CD4-positive, CD25-positive, alpha-beta regulatory T cell (primary cell): ENCODE data around the gene PHC2. TPM values are rescaled to one million over a fixed set of nuclear protein-coding genes. Genes with fewer than 3 reads are reported as not detected.
A peak's percentile ranks its signal among the peaks of the same experiment; 100 is the strongest.

Source experiments
- ATAC-seq, 2 donors: fragments of 150-1000 bp; cut with Tn5 transposase; one replicate each; pipeline ENCODE4 v1.10.0; 2021; ENCODE audit warnings: low read depth in 2 of 2, moderate number of reproducible peaks in 2 of 2, moderate library complexity in 1 of 2
- DNase-seq, 3 donors: peaks; one replicate each; pipeline versions ENCODE4 v3.0.0 to v3.0.0-alpha.2; 2012 to 2022; ENCODE audit warnings: mixed read lengths in 1 of 3
- H3K27ac ChIP-seq: one replicate; pipeline ENCODE4 v1.7.0; 2013; ENCODE audit warnings: mild to moderate bottlenecking, low read length; ENCODE audit not compliant: insufficient read depth, poor library complexity, severe bottlenecking
- H3K27me3 ChIP-seq: one replicate; pipeline ENCODE4 v1.7.0; 2013; ENCODE audit warnings: low read length; ENCODE audit not compliant: control insufficient read depth, insufficient read depth
- H3K36me3 ChIP-seq: one replicate; pipeline ENCODE4 v1.7.0; 2013; ENCODE audit warnings: mild to moderate bottlenecking, low read length, moderate library complexity; ENCODE audit not compliant: control insufficient read depth, insufficient read depth
- H3K4me1 ChIP-seq: 2 replicates; pipeline ENCODE4 v1.7.0; 2013; ENCODE audit warnings: mild to moderate bottlenecking, low read length; ENCODE audit not compliant: insufficient read depth, control insufficient read depth, poor library complexity, severe bottlenecking
- H3K4me3 ChIP-seq: one replicate; pipeline ENCODE4 v1.7.0; 2013; ENCODE audit warnings: low read depth, mild to moderate bottlenecking, low read length, moderate library complexity
- H3K9me3 ChIP-seq, 2 experiments: 1 replicate in 1 of 2; 2 replicates in 1 of 2; pipeline ENCODE4 v1.7.0; 2013; ENCODE audit warnings: low read length in 2 of 2, mild to moderate bottlenecking in 1 of 2, moderate library complexity in 1 of 2; ENCODE audit not compliant: control insufficient read depth in 2 of 2
- H3K27ac Mint-ChIP-seq, 3 donors: one replicate each; pipeline ENCODE4 v1.8.0; 2020 to 2022; ENCODE audit warnings: mild to moderate bottlenecking in 3 of 3, mixed read lengths in 3 of 3, moderate library complexity in 2 of 3
- H3K27me3 Mint-ChIP-seq: one replicate; pipeline ENCODE4 v1.8.0; 2022; ENCODE audit warnings: mild to moderate bottlenecking, mixed read lengths
- H3K36me3 Mint-ChIP-seq: one replicate; pipeline ENCODE4 v1.8.0; 2020; ENCODE audit warnings: mixed read lengths
- H3K4me1 Mint-ChIP-seq, 4 donors: one replicate each; pipeline ENCODE4 v1.8.0; 2020 to 2022; ENCODE audit warnings: mixed read lengths in 4 of 4, mild to moderate bottlenecking in 1 of 4
- H3K4me3 Mint-ChIP-seq, 4 donors: one replicate each; pipeline ENCODE4 v1.8.0; 2020 to 2022; ENCODE audit warnings: mild to moderate bottlenecking in 4 of 4, mixed read lengths in 4 of 4, moderate library complexity in 3 of 4
- H3K9me3 Mint-ChIP-seq, 7 donors: one replicate each; pipeline ENCODE4 v1.8.0; 2020 to 2022; ENCODE audit warnings: mixed read lengths in 7 of 7, mild to moderate bottlenecking in 3 of 7, moderate library complexity in 2 of 7
- polyA plus RNA-seq, 4 donors: library from polyadenylated mRNA; unstranded; fragments of 300-500 nt; fragmentation: Illumina TruSeq; gene quantifications; one replicate each; pipeline ENCODE4 v1.2.3, GENCODE V29; 2021
- total RNA-seq: library from RNA; stranded (reverse); gene quantifications from one replicate; pipeline ENCODE4 v1.2.3, GENCODE V29; 2022

PHC2 gene
- total and polyA plus RNA-seq, 5 donors from 2014 or later: 9.7 to 34.8 (median 20.7) TPM

DNA sequence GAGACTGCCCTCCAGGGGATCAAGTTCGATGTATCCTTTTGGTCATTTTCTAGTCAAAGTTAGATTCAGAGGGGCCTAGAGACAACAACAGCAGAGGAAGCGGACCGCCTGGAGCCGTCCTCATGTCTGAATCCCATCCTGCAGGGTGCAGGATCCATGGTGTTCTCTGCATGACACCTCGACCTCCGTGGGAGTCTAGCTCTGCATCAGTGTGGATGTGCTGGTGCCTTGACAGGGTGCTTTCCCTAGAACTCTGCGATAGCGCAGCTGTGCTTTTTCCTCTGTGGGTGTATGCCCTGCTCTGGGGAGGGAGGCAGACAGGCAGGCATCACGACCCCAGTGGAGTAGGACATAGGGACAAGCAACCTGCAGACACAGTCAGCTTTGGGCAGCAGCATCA lies 61.8 kb downstream of the PHC2 start:
- no peaks in the 10 kb centered on the region for H3K36me3 Mint-ChIP-seq
- Histone ChIP-seq H3K4me3 (no peak overlapping the region), H3K4me1 (no peaks in the 10 kb centered on the region)

DNA sequence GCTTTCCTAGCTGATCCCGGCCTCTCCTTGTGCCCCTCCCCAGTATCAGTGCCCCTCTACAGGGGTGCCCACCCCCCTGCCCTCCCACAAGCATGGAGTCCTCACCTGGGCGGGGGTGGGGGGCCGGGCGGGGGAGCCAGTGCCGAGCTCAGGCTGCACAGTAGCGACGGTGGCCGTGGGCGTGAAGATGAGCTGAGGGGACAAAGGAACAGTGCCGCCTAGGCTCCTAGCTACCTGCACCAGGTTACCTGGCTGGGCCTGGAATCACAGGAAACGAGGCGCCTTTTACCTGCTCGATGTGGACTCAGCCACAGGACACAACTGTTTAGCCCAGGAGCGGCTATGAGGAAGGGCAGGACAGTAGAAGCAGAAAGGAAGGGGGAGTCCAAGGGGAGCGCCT lies 62.5 kb downstream of the PHC2 start:
- Histone ChIP-seq H3K4me1 (no peaks in the 10 kb centered on the region), H3K27ac (no peak overlapping the region), H3K9me3 (no peaks in the 10 kb centered on the region), H3K36me3 (no peaks in the 10 kb centered on the region), H3K4me3 (no peak overlapping the region), H3K27me3 (no peaks in the 10 kb centered on the region)
- Mint-ChIP-seq H3K4me1 (no peaks in the 10 kb centered on the region), H3K27me3 (peaks cover 8% of the 10 kb centered on the region), H3K4me3 (no peak overlapping the region), H3K27ac (no peak overlapping the region), H3K36me3 (no peaks in the 10 kb centered on the region), H3K9me3 (no peaks in the 10 kb centered on the region)
- DNase-seq: no peak
- ATAC-seq: no peak

More for the DNA sequence above, 61.8 kb downstream of the PHC2 start:
- Histone ChIP-seq H3K9me3 (no peaks in the 10 kb centered on the region), H3K27me3 (no peaks in the 10 kb centered on the region), H3K27ac (no peak overlapping the region), H3K36me3 (no peaks in the 10 kb centered on the region)
- no peaks in the 10 kb centered on the region for H3K4me1 Mint-ChIP-seq
- no peak overlapping the region for H3K4me3 Mint-ChIP-seq
- peaks cover 10% of the 10 kb centered on the region for H3K27me3 Mint-ChIP-seq
- ATAC-seq: no peak
- H3K27ac Mint-ChIP-seq: no peak overlapping the region
- DNase-seq: no peak
- H3K9me3 Mint-ChIP-seq: no peaks in the 10 kb centered on the region

DNA sequence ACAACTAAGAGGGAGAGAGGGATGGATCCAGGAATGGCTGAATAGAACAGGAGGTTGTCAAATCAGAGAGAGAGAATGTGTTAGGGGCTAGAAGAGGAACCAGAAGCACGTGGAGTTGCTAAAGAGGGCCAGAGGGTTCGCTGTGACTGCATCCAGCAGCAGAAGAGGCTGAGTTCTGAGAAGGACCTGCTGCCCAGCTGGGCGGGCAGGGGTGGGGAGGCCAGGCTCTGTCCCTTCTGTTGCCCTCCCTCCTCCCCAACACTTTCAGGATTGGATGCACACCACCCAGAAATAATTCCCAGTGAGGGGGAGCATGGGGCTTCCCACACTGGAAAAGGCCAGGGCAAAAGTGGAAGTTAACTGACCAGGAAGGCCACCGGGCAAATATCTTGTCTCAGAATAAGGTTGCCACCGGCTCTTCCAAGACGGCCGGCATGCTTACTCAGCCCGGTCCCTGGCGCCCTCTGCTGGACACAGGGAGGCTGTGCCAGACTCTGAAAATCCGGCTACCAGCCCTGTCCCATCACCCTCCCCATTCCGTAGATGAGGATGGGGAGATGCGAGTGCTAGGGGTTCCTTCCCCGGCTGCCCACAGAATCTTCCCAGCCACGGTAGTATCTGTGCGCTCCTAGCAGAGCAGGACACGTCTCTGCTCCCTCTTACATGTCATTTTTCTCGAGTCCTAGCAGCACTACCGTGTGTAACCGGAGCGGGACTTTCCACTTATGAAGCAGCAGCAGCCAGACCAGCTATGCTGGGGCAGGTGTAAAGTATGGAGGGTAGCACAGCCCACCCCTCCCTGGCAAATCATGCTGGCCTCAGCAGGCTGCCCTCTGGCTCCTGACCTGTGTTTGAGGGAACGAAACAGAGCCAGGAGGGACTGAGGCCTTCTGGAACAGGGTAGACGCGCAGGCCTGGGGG lies 63.1 kb downstream of the PHC2 start:
- H3K4me3 Mint-ChIP-seq: no peak overlapping the region
- Histone ChIP-seq H3K9me3 (no peaks in the 10 kb centered on the region), H3K4me3 (no peak overlapping the region), H3K27me3 (no peaks in the 10 kb centered on the region), H3K4me1 (no peaks in the 10 kb centered on the region), H3K36me3 (no peaks in the 10 kb centered on the region), H3K27ac (no peak overlapping the region)
- peak; percentile 71 to 79 (median 78) for DNase-seq
- H3K27ac Mint-ChIP-seq: no peak overlapping the region
- peak; percentile 84 to 85 for ATAC-seq
- peaks cover 5% of the 10 kb centered on the region for H3K27me3 Mint-ChIP-seq
- H3K9me3 Mint-ChIP-seq: no peaks in the 10 kb centered on the region
- no peaks in the 10 kb centered on the region for H3K4me1 Mint-ChIP-seq
- H3K36me3 Mint-ChIP-seq: no peaks in the 10 kb centered on the region

DNA sequence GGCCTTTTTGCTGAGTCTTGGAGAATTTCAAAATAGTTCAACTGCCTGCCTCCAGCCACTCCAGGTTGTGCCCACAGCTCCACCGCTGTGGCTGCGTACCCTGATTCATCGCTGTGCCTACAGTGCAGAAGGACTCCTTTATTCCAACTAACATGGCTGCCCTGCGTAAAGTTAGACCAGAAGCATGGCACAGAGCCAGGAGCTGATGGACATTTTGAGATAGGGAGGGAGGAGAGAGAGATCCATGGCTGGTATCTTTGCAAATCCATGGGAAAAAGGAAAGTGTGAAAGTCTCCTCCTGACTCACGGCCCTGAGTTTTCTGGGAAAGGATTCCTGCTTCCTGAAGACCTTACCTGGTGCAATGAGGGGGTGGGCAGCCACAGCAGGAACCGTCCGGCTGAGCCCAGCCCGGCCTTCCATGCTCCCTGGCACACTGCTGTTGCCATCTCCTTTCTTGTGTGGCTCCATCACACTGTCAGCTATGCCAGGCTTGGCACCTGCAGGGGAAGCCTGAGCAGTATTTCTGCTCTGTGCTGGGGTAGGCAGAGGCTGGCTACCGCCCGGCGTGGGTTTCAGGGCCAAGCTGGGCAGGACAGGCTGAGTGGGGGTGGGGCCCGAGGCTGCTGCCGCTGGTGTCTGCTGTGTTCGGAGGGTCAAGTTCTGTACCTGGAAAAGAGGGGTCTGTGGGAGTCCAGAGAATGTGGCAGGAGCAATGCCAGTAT lies 64.0 kb downstream of the PHC2 start:
- Mint-ChIP-seq H3K9me3 (no peaks in the 10 kb centered on the region), H3K27ac (no peak overlapping the region), H3K27me3 (peaks cover 9% of the 10 kb centered on the region), H3K4me1 (no peaks in the 10 kb centered on the region), H3K4me3 (no peak overlapping the region), H3K36me3 (no peaks in the 10 kb centered on the region)
- no peak for ATAC-seq
- H3K36me3 ChIP-seq: no peaks in the 10 kb centered on the region
- H3K27ac ChIP-seq: no peak overlapping the region
- DNase-seq: no peak
- H3K4me3 ChIP-seq: no peak overlapping the region
- no peaks in the 10 kb centered on the region for H3K27me3 ChIP-seq
- H3K4me1 ChIP-seq: no peaks in the 10 kb centered on the region
- H3K9me3 ChIP-seq: no peaks in the 10 kb centered on the region

DNA sequence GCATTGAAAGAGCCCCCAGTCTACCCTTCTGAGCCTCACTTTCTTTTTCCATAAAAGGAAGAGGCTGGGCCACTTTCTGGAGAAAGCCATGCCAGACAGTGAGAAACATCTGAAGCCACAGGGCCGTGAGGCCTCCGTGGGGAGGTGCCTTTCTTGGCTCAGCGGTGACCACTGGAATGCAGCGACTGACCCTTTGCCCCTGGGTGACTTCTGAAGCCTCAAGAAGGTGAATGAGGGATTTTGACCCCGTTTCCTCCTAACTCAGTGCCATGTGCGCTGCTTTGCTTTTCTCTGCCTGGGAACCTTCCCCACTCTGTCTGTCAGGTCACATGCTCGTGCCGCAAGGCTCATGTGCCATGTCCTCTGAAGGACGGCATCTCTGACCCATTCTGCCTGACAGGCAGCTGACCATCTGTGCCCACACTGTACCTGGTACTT lies 65.3 kb downstream of the PHC2 start:
- H3K4me1 Mint-ChIP-seq: peaks cover 0 to 3% (median 0%) of the 10 kb centered on the region in 4 donors
- no peak overlapping the region for H3K27ac Mint-ChIP-seq
- Histone ChIP-seq H3K27me3 (no peaks in the 10 kb centered on the region), H3K4me1 (no peaks in the 10 kb centered on the region), H3K9me3 (no peaks in the 10 kb centered on the region), H3K36me3 (no peaks in the 10 kb centered on the region), H3K4me3 (no peak overlapping the region), H3K27ac (no peak overlapping the region)
- no peak overlapping the region for H3K4me3 Mint-ChIP-seq
- ATAC-seq (no peak), DNase-seq (no peak)
- no peaks in the 10 kb centered on the region for H3K36me3 Mint-ChIP-seq
- H3K27me3 Mint-ChIP-seq: peaks cover 9% of the 10 kb centered on the region
- H3K9me3 Mint-ChIP-seq: no peaks in the 10 kb centered on the region

DNA sequence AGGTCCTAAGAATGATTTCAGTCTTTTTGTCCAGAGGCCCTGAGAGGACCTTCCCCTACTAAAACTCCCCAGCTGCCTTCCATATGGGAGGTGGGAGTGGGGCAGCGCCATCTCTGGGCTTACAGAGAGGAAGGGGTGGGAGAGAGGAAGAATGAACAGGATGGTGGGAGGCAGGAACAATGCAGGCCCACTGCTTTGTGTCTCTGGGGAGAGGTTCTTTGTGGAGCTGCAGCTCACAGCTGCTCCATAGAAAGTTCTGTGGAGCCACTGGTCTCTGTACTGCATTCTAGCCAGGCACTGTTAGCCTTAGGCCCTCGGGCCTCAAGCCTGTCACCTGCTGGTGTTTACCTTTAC lies 66.4 kb downstream of the PHC2 start:
- Mint-ChIP-seq H3K27me3 (peaks cover 9% of the 10 kb centered on the region), H3K9me3 (no peaks in the 10 kb centered on the region), H3K4me1 (peaks cover 0 to 3% (median 0%) of the 10 kb centered on the region in 4 donors), H3K36me3 (no peaks in the 10 kb centered on the region), H3K27ac (no peak overlapping the region), H3K4me3 (no peak overlapping the region)
- Histone ChIP-seq H3K27ac (no peak overlapping the region), H3K4me3 (no peak overlapping the region), H3K9me3 (no peaks in the 10 kb centered on the region), H3K36me3 (no peaks in the 10 kb centered on the region), H3K4me1 (no peaks in the 10 kb centered on the region), H3K27me3 (no peaks in the 10 kb centered on the region)
- ATAC-seq: no peak
- DNase-seq: no peak

DNA sequence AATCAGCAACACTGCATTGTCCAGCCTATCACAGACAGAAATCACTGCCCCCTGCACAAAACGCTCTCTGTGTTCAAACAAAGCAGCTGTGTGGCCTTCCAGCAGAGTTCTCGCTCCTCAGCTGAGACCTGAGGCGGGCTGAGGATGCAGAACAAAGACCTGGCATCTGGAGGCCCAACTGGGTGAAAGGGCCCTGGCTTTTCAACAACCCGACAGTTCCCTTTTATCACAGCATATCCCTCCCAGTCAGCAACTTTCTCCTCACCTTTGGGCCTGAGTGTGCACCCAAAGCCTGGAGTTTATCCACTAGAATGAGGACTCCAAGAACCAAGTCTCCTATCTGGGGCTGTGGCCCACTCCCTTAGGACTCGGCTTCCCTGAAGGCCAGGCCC lies 67.4 kb downstream of the PHC2 start:
- peaks cover 9% of the 10 kb centered on the region for H3K27me3 Mint-ChIP-seq
- H3K4me3 Mint-ChIP-seq: no peak overlapping the region
- H3K27ac Mint-ChIP-seq: no peak overlapping the region
- peaks cover 0 to 3% (median 0%) of the 10 kb centered on the region in 4 donors for H3K4me1 Mint-ChIP-seq
- no peak overlapping the region for H3K27ac ChIP-seq
- H3K36me3 Mint-ChIP-seq: no peaks in the 10 kb centered on the region
- H3K36me3 ChIP-seq: no peaks in the 10 kb centered on the region
- H3K27me3 ChIP-seq: no peaks in the 10 kb centered on the region
- ATAC-seq: no peak
- no peak overlapping the region for H3K4me3 ChIP-seq
- no peaks in the 10 kb centered on the region for H3K9me3 ChIP-seq
- no peaks in the 10 kb centered on the region for H3K9me3 Mint-ChIP-seq
- no peaks in the 10 kb centered on the region for H3K4me1 ChIP-seq
- no peak for DNase-seq
